KBM-7 (cell line): ENCODE results near the gene HSD3B7.
"Not testable (repeated sequence)": the region's sequence is repeated elsewhere in the genome, so short reads cannot be mapped to it uniquely, and the experiment has no call there.

ENCODE experiments used
- DNase-seq: peaks from one replicate; pipeline ENCODE4 v3.0.0-alpha.2; 2015
- in situ Hi-C: fragments of 300-500 bp; cut with MboI; formaldehyde crosslinking; loops from 2 replicates; pipeline ENCODE4 v1.14.3; 2020; ENCODE audit warnings: low sequenced_read_pairs, low pct_unique_long_range_greater_than_20kb, mixed read lengths

HSD3B7 gene

DNA sequence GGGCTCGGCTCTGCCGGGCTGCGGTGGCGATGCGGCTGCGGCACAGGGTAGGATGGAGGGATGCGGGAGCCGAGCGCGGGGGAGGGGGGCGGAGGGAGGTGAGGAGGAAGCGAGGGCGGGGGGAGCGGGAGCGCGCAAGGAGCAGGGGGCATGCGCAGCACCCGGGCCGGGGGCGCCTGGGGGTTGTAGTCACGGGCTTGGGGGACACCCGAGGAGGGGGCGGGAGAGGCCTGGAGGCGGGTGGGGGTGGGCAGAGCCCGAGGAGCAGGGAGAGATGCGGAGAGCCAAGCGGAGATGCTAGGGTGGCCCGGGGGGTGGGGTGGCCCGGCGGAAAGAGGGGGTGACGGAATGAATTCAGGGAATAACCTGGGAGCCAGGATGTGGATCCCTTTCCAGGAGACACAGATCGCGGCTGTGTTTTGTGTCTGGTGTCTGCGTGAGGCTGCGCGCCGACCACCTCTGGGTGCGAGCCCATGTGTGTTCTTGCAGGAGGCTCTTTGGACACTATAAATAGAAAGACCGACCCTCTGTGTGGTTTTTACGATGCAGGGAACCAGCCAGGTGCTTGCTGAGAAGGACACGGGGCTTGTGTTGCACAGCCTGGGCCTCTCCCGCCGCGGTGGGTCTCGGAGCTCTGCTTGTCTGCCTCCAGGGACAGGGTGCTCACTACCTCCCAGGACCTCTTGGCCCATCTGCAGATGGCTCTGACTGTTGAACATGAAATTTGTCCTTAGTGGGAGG, 25.7 kb downstream of the HSD3B7 start, which contains the start of gene STX1B:
TSS of gene STX1B (minus strand) at position 54 of the 741 bp plus-strand sequence. CDS start 242 bp downstream, outside the sequence.
- DNase-seq: no peak
- in situ Hi-C loops: no loop called here

DNA sequence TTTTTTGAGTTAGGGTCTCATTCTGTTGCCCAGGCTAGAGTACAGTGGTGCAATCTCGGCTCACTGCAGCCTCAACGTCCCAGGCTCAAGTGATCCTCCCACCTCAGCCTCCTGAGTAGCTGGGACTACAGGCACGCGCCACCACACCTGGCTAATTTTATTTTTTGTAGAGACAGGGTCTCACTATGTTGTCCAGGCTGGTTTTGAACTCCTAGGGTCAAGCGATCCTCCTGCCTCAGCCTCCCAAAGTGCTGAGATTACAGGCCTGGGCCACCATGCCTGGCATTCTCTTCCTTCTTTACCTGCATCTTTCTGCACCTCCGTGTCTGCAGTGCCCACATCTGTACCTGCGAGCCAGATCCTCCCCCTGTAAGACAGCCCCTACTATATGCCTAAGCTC, 26.8 kb downstream of the HSD3B7 start:
- DNase-seq: not testable (repeated sequence)

GRCh38 chr16:31013292-31013691, 28.3 kb downstream of the HSD3B7 start:
- in situ Hi-C loops: not testable (repeated sequence)

More for the DNA sequence above, 26.8 kb downstream of the HSD3B7 start:
- in situ Hi-C loops: not testable (repeated sequence)

DNA sequence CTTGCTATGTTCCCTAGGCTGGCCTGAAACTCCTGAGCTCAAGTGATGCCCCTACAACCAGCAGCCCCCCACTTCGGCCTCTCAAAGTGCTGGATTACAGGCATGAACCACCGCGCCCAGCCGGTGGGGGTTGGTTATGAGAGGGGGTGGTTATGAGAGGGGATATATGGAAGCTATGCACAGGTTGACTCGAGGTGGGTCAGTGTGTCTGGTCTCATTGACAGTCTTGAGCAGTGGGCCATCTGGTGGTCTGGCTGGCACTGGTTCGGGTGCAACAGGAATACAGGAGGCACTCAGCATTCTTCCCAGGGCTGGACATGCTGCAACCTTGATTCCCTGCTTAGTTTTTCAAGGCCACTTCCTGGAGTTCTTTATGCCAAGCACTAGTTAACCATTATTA, 31.0 kb downstream of the HSD3B7 start:
- no peak for DNase-seq
- in situ Hi-C loops: no loop called here

More at GRCh38 chr16:31013292-31013691, 28.3 kb downstream of the HSD3B7 start:
- not testable (repeated sequence) for DNase-seq

DNA sequence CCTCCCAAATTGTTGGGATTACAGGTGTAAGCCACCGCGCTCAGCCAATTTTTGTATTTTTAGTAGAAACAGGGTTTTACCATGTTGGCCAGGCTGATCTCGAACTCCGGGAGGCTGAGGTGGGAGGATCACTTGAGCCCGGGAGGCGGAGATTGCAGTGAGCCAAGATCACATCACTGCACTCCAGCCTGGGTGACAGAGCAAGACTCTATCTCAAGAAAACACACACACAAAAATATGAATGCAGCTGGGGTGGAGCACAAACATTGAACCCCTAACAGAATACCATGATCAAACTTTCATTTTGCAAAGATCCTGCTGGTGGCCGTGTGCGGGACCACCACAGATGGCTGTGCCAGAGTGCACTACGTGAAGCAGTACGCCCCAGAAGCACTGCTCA, 32.7 kb downstream of the HSD3B7 start:
- in situ Hi-C loops: not testable (repeated sequence)

GRCh38 chr16:31020536-31020935, 35.5 kb downstream of the HSD3B7 start:
- in situ Hi-C loops: no loop called here
- DNase-seq: no peak

More for the DNA sequence above, 32.7 kb downstream of the HSD3B7 start:
- not testable (repeated sequence) for DNase-seq

GRCh38 chr16:31022544-31023251, 37.7 kb downstream of the HSD3B7 start:
- in situ Hi-C loops: no loop called here
- no peak for DNase-seq

DNA sequence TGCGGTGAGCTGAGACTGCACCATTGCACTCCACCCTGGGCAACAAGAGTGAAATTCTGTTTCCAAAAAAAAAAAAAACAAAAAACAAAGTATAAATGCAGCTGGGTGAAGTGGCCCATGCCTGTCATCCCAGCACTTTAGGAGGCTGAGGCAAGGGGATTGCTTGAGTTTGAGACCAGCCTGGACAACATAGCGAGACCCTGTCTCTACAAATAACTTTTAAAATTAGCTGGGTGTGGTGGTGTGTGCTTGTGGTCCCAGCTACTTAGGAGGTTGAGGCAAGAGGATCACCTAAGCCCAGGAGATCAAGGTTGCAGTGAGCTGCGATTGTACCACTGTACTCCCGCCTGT, 38.2 kb downstream of the HSD3B7 start:
- in situ Hi-C loops: no loop called here
- no peak for DNase-seq

DNA sequence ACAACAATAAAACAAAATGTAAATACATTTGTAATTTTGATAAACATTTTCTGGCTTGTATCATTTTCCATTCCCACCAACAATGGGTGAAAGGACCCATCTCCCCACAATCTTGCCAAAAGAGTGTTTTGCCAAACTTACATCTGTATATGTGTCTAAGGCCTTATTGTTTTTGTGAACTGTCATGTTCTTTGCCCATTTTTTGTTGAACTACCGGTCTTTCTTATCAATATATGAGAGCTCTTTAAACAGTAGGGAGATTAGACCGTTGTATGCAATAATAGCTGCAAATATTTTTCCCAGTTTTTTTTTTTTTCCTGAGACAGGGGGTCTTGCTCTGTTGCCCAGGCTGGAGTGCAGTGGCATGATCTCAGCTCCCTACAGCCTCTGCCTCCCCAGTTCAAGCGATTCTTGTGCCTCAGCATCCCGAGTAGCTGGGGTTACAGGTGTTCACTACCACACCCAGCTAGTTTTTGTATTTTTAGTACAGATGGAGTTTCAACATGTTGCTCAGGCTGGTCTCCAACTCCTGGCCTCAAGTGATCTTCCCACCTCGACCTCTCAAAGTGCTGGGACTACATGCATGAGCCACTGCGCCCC, 38.7 kb downstream of the HSD3B7 start:
- in situ Hi-C loops: no loop called here
- DNase-seq: no peak

DNA sequence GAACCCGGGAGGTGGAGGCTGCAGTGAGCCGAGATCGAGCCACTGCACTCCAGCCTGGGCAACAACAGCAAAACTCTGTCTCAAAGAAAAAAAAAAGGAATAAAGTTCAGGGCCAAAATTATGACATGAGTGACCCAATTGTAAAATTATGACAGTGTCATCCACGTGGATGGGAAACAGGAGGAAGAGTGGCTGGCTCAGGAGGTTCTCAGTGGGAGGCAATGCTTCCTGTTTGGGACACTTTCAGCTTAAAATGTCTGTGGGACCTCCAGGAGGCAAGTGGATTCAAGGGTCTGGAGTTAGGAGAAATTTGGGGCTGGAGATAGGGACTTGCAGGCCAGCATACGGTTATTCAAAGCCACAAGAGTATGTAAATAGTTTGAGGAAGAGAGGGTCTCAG, 40.3 kb downstream of the HSD3B7 start:
- DNase-seq: no peak
- in situ Hi-C loops: no loop called here

GRCh38 chr16:31029272-31029671, 44.3 kb downstream of the HSD3B7 start:
- DNase-seq: no peak
- in situ Hi-C loops: no loop called here

DNA sequence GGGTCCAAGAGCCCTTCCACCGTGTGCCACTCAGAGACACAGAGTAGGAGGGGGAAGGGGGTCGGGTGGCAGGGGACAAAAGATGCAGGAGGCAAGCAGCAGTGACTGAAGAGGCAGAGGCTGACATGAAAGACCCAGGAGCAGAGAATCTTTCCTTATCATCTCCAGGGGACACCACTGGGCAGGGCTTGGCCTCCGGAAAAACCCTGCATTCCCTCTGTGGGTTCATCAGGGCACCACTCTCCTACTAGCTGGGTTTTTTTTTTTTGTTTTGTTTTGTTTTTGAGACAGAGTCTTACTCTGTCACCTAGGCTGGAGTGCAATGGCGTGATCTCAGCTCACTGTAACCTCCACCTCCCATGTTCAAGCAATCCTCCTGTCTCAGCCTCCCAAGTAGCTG, 46.3 kb downstream of the HSD3B7 start:
- no peak for DNase-seq
- in situ Hi-C loops: no loop called here

- in situ Hi-C loops: no loop called here
- peak; percentile 97 for DNase-seq
These were observed 48.0 kb downstream of the HSD3B7 start, which contains the start of gene STX4 for GRCh38 chr16:31032736-31033708. STX4 (plus strand) TSS chr16:31033558; CDS start chr16:31033806, 248 bp downstream.

DNA sequence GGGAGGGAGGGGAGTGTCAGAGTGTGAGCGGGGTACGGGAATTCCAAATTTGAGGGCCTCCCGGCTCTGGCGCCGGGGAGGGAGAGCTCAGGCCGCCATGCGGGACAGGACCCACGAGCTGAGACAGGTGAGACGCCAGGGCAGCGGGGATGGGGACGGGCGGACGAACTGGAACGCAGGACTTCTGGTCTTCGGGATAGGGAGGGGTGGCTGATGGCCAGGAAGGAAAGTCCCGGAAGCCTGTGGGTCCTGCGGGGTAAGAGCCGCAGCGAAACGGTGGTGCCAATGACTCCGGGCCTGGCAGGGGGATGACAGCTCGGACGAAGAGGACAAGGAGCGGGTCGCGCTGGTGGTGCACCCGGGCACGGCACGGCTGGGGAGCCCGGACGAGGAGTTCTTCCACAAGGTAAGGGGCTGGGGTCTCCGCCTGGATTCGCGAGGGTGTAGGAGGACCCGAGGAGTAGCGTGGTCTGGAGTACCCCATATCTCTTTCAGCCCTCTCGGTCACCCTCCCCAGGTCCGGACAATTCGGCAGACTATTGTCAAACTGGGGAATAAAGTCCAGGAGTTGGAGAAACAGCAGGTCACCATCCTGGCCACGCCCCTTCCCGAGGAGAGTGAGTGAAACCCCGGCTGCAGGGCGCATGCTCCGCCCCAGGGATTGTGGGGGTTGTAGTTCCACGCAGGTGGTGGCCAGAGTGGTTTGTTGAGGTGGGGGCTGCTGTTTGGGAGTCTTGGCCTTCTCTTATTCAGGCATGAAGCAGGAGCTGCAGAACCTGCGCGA, 48.9 kb downstream of the HSD3B7 start:
- DNase-seq: peak; percentile 76
- in situ Hi-C loops: no loop called here

GRCh38 chr16:31036691-31037090, 51.7 kb downstream of the HSD3B7 start:
- in situ Hi-C loops: no loop called here
- DNase-seq: peak; percentile 24
